ENCODE data around the gene DNM3. TPM values are rescaled to one million over a fixed set of nuclear protein-coding genes. Genes with fewer than 3 reads are reported as not detected.

The DNM3 gene
- total and polyA plus RNA-seq, 2 of the 8 experiments (the other 6 are each of a cell fraction or from before 2014, with no cell fraction given) = 2.0 to 8.5 TPM

DNA sequence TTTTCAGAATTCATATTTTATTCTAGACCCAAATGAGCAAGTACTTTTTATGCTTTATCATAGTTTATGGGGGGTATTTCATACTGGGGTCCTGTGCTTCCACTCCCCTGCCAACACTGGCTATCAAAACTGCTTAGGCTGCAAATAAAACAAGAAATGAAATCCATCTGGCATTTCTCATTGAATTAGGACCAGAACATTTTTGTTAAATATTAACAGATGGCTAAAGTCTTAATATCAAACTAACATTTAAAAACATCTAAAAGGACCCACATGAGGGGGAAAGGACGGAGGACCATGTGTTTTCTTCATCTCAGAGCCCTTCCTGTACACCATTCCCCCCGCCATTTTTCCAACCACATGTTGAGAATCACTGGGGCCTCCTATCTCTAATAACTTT, 411.7 kb downstream of the DNM3 start:
- FAIRE-seq = no peak

More for the DNA sequence above, 411.7 kb downstream of the DNM3 start:
- H3K4ac ChIP-seq (replicated peaks; ENCODE audit: insufficient read length, low read depth, low read length) = no peak overlapping the region
- WGBS, 2 experiments (ENCODE audit: extremely low coverage in 1 of 2, insufficient coverage in 1 of 2, insufficient read length in 1 of 2, insufficient replicate concordance in 2 of 2, low coverage in 1 of 2, low lambda C conversion rate in 2 of 2, missing lambda C conversion rate in 1 of 2) = 84% methylated on average over 2 of the region's 2 CpGs; no CpG with 5 or more reads in 1 of the 2 experiments
- H3K23me2 ChIP-seq (ENCODE audit: low read depth, low read length) = no peaks in the 10 kb centered on the region; the same call in 1 of the 2 replicates
- H3K9me3 ChIP-seq (ENCODE audit: insufficient read depth in 2 of 2, low read depth in 1 of 2, low read length in 1 of 2) = no peaks in the 10 kb centered on the region
- no peak overlapping the region for H4K5ac ChIP-seq (ENCODE audit: insufficient read length, low read depth, low read length)
- no peaks in the 10 kb centered on the region for H3K79me1 ChIP-seq (ENCODE audit: low read depth, low read length)
- no peak overlapping the region for H3K9ac ChIP-seq (replicated peaks in 1 of 4; ENCODE audit: extremely low read depth in 1 of 4, low read depth in 3 of 4, low read length in 3 of 4)
- POLR2A ChIA-PET (ENCODE audit: partially characterized antibody) = no interaction called here
- no peaks in the 10 kb centered on the region for H3K27me3 ChIP-seq (replicated peaks in 1 of 4; ENCODE audit: control insufficient read depth in 3 of 4, extremely low read depth in 1 of 4, insufficient read depth in 3 of 4, low read length in 3 of 4)
- H3K14ac ChIP-seq (ENCODE audit: insufficient read length) = no peak overlapping the region
- H3K56ac ChIP-seq (replicated peaks; ENCODE audit: insufficient read length, low read depth, low read length) = no peak overlapping the region
- H2AK5ac ChIP-seq (ENCODE audit: low read depth, low read length) = no peak overlapping the region
- H4K8ac ChIP-seq (ENCODE audit: extremely low read depth, insufficient read depth, low read length) = no peak overlapping the region
- H3K79me2 ChIP-seq (ENCODE audit: control insufficient read depth in 1 of 2, insufficient read depth in 2 of 2, low read length in 2 of 2) = no peaks in the 10 kb centered on the region
- no peak overlapping the region for H2BK15ac ChIP-seq (ENCODE audit: low read length)
- H3K27ac ChIP-seq (ENCODE audit: low read depth, low read length) = no peak overlapping the region
- no peak overlapping the region for H2BK5ac ChIP-seq (ENCODE audit: low read depth, low read length)
- no peak overlapping the region for H3K23ac ChIP-seq (ENCODE audit: insufficient read length)
- no peaks in the 10 kb centered on the region for H3K4me1 ChIP-seq (replicated peaks in 1 of 4; ENCODE audit: control insufficient read depth in 3 of 4, insufficient read depth in 4 of 4, low read length in 3 of 4)
- no peak overlapping the region for H4K91ac ChIP-seq (replicated peaks; ENCODE audit: insufficient read length, low read length)
- no peak overlapping the region for H3K4me3 ChIP-seq (ENCODE audit: extremely low read depth in 1 of 4, insufficient read depth in 2 of 4, low read depth in 3 of 4, low read length in 4 of 4)
- no peak overlapping the region for H3K4me2 ChIP-seq (ENCODE audit: insufficient read depth in 1 of 2, low read depth in 2 of 2, low read length in 2 of 2)
- H2BK20ac ChIP-seq (ENCODE audit: low read length) = no peak overlapping the region
- no peak overlapping the region for H2BK12ac ChIP-seq (ENCODE audit: low read depth, low read length)
- CTCF ChIA-PET (ENCODE audit: partially characterized antibody) = interaction anchor here (1.0 to 1.8 kb wide), 2 partner anchors 13 to 162 kb away, joined by 3 to 4 read pairs; no protein-coding TSS in a partner anchor
- H4K20me1 ChIP-seq (replicated peaks in 1 of 2; ENCODE audit: control insufficient read depth in 1 of 2, insufficient read depth in 2 of 2, low read length in 2 of 2) = no peaks in the 10 kb centered on the region
- H2AFZ ChIP-seq (ENCODE audit: low read length) = no peak overlapping the region
- H3K36me3 ChIP-seq (ENCODE audit: control insufficient read depth in 2 of 4, insufficient read depth in 4 of 4, low read length in 3 of 4) = no peaks in the 10 kb centered on the region
- no peak overlapping the region for H3K18ac ChIP-seq (ENCODE audit: extremely low read depth, low read length)
- DNase-seq (ENCODE audit: low read depth in 1 of 2, low spot score in 2 of 2) = no peak
- H2BK120ac ChIP-seq (replicated peaks; ENCODE audit: low read depth, low read length) = no peak overlapping the region

Data from H1 (cell line).